Mucosa of rectum (tissue), 2 donors: ENCODE results near the gene HMGXB3.
"Not testable (repeated sequence)": the region's sequence is repeated elsewhere in the genome, so short reads cannot be mapped to it uniquely, and the experiment has no call there.

Experiments used
- H3K27ac ChIP-seq, 2 donors: one replicate each; pipeline ENCODE4 v1.7.0; 2013; ENCODE audit warnings: inconsistent platforms in 2 of 2, low read depth in 2 of 2, low read length in 2 of 2
- H3K27me3 ChIP-seq, 2 donors: one replicate each; pipeline ENCODE4 v1.7.0; 2013; ENCODE audit warnings: low read length in 2 of 2; ENCODE audit not compliant: control insufficient read depth in 2 of 2, insufficient read depth in 2 of 2
- H3K36me3 ChIP-seq, 2 donors: one replicate each; pipeline ENCODE4 v1.7.0; 2013; ENCODE audit warnings: low read length in 2 of 2; ENCODE audit not compliant: control insufficient read depth in 2 of 2, insufficient read depth in 2 of 2
- H3K4me1 ChIP-seq, 2 donors: one replicate each; pipeline ENCODE4 v1.7.0; 2013; ENCODE audit warnings: low read length in 2 of 2, mild to moderate bottlenecking in 1 of 2; ENCODE audit not compliant: control insufficient read depth in 2 of 2, insufficient read depth in 2 of 2
- H3K4me3 ChIP-seq, 2 donors: one replicate each; pipeline ENCODE4 v1.7.0; 2013; ENCODE audit warnings: low read length in 2 of 2
- H3K9ac ChIP-seq, 2 donors: one replicate each; pipeline ENCODE4 v1.7.0; 2013; ENCODE audit warnings: low read length in 2 of 2, low read depth in 1 of 2, mild to moderate bottlenecking in 1 of 2
- H3K9me3 ChIP-seq, 2 donors: one replicate each; pipeline ENCODE4 v1.7.0; 2013; ENCODE audit warnings: low read length in 2 of 2; ENCODE audit not compliant: control insufficient read depth in 2 of 2
- donor health status: healthy.
- donor health status: Normal muscosa, but diverticular disease.

Gene HMGXB3

GRCh38 chr5:150081541-150082283, 81.2 kb downstream of the HMGXB3 start:
- Histone ChIP-seq H3K27ac (no peak overlapping the region), H3K4me3 (peak overlapping the region in 1 of 2 donors; percentile 48), H3K9me3 (no peaks in the 10 kb centered on the region), H3K4me1 (no peaks in the 10 kb centered on the region), H3K27me3 (no peaks in the 10 kb centered on the region), H3K9ac (no peak overlapping the region), H3K36me3 (peaks cover 0 to 4% of the 10 kb centered on the region in 2 donors)

GRCh38 chr5:150082374-150082773, 81.8 kb downstream of the HMGXB3 start:
- no peaks in the 10 kb centered on the region for H3K9me3 ChIP-seq
- peaks cover 0 to 4% of the 10 kb centered on the region in 2 donors for H3K36me3 ChIP-seq
- no peaks in the 10 kb centered on the region for H3K4me1 ChIP-seq
- no peak overlapping the region for H3K9ac ChIP-seq
- peak overlapping the region in 1 of 2 donors; percentile 48 for H3K4me3 ChIP-seq
- no peaks in the 10 kb centered on the region for H3K27me3 ChIP-seq
- H3K27ac ChIP-seq: peak overlapping the region; percentile 13 to 19

DNA sequence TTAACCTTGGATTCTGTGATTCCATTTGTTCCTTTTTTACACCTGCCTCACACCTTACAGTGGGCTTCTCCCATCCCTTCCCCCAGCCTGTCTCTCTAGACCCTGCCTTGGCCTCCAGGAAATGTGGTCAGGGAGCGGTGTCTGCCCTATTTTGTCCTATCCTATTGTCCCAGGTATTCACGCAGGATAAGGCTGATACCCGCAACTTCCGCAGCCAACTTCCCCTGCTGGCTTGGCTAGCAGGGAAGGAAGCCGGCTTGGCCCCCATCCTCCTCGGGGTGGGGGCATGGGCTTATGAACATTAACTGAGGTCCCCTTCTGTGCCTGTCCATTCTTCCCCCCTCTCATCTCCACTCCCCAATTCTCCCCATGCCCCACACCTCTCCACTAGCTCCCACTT, 82.3 kb downstream of the HMGXB3 start:
- Histone ChIP-seq H3K36me3 (peaks cover 0 to 4% of the 10 kb centered on the region in 2 donors), H3K9ac (no peak overlapping the region), H3K9me3 (no peaks in the 10 kb centered on the region), H3K4me3 (peak overlapping the region in 1 of 2 donors; percentile 48), H3K4me1 (no peaks in the 10 kb centered on the region), H3K27ac (peak overlapping the region; percentile 13 to 19), H3K27me3 (no peaks in the 10 kb centered on the region)

GRCh38 chr5:150084754-150085153, 84.2 kb downstream of the HMGXB3 start:
- H3K27ac ChIP-seq: peak overlapping the region in 1 of 2 donors; percentile 26
- not testable (repeated sequence) for H3K4me3 ChIP-seq, H3K9ac ChIP-seq, H3K9me3 ChIP-seq, H3K36me3 ChIP-seq, H3K27me3 ChIP-seq, H3K4me1 ChIP-seq

DNA sequence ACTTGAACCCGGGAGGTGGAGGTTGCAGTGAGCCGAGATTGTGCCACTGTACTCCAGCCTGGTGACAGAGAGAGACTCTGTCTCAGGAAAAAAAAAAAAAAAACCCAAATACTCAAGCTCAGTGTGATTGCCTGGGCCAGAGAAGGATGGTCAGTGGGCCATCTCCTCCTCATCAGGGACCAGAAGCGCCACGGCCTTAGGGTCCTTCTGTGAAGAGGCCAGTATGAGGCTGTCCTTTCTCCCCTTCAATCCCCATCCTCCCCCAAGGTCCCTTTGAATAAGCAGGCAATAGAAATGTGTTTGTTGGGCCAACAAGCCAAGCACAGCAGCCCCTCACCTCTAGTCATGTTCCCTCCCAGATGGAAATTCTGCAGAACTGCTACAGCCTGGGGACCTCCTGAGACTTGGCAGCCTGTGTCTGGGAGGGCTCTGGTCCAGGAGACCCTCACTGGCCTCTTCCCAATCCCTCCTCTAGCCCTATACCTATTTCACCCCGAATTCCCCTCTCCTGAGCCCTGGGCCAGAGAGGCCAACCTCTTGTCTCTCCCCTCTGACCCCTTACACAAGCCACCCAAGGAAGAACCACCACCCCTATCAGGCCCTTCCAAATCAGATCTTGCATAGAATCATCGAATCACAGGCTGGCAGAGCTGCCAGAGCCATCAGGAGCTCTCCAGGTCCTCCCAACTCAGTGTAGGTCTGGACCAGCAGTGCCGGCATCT, 84.8 kb downstream of the HMGXB3 start:
- Histone ChIP-seq H3K27ac (peak overlapping the region; percentile 26 to 56), H3K36me3 (peaks cover 0 to 1% of the 10 kb centered on the region in 2 donors), H3K4me1 (no peaks in the 10 kb centered on the region), H3K4me3 (peak overlapping the region; percentile 49 to 59), H3K9ac (no peak overlapping the region), H3K27me3 (no peaks in the 10 kb centered on the region), H3K9me3 (no peaks in the 10 kb centered on the region)

DNA sequence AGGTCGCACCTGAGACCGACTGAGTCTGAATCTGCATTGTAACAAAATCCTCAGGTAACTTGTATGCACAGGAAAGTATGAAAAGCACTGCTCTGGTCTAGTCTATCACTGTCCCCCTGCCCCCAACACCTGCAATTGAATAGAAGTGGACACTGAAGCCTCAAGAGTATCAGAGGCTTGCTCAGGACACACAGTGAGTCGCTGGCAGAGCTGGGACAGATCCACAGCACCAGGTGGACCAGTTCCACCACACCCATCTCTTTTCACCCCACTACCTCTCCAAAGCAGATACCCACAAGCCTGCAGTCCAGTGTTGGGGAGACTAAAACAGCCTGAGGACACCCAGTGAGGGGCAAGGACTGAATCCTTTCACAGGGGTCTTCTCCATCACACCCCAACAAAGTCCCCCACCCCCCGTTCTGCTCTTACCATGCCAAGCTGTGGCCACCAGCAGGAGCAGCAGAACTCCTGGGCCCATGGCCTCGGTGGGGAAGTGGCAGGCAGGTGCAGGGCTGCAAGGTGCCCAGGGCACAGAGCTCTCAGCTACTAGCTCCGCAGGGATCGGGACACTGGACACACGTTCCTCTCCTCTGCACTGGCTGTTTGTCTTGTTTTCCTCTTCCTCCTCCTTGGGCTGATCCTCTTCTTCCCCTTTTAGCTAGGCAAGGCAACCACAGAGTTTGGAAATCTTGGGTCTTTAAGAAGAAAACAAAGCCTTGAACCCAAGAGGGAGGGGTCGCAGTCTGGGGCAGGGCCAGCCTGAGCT, 85.6 kb downstream of the HMGXB3 start, which contains the start of gene CSF1R:
Gene CSF1R, minus strand, starts transcription at position 605 of the 766 bp plus-strand sequence. Its CDS starts 127 bp downstream, at position 478.
- peak within 1 kb of the TSS; percentile 49 to 59 for H3K4me3 ChIP-seq
- peak within 1 kb of the TSS; percentile 50 to 56 for H3K27ac ChIP-seq
- no peaks in the 10 kb centered on the region for H3K27me3 ChIP-seq
- H3K36me3 ChIP-seq: no peaks in the 10 kb centered on the region
- H3K4me1 ChIP-seq: no peaks in the 10 kb centered on the region
- no peaks in the 10 kb centered on the region for H3K9me3 ChIP-seq
- H3K9ac ChIP-seq: peak within 1 kb of the TSS; percentile 34 to 49

- Histone ChIP-seq H3K27me3 (no peaks in the 10 kb centered on the region), H3K9me3 (no peaks in the 10 kb centered on the region), H3K27ac (no peak overlapping the region), H3K9ac (no peak overlapping the region), H3K36me3 (no peaks in the 10 kb centered on the region), H3K4me1 (no peaks in the 10 kb centered on the region), H3K4me3 (no peak overlapping the region)
Observed at GRCh38 chr5:150092159-150092787, 91.7 kb downstream of the HMGXB3 start.

DNA sequence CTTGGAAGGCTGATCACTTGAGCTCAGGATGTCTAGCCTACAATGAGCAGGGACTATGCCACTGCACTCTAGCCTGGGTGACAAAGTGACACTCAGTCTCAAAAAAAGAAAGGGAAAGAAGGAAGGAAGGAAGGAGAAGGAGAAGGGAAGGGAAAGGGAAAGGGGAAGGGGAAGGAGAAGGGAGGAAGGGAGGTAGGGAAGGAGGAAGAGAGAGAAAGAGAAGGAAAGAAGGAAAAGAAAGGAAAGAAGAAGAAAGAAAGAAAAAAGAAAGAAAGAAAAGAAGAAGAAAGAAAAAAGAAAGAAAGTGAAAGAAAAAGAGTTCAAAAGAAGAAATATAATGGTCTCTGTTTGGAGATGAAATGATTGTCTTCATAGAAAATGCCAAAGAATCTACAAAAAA, 96.6 kb downstream of the HMGXB3 start:
- Histone ChIP-seq H3K4me3 (no peak overlapping the region), H3K4me1 (no peaks in the 10 kb centered on the region), H3K27ac (no peak overlapping the region), H3K27me3 (no peaks in the 10 kb centered on the region), H3K9me3 (no peaks in the 10 kb centered on the region), H3K9ac (no peak overlapping the region), H3K36me3 (no peaks in the 10 kb centered on the region)

GRCh38 chr5:150101023-150101422, 100.5 kb downstream of the HMGXB3 start:
- Histone ChIP-seq H3K4me3 (no peak overlapping the region), H3K27ac (no peak overlapping the region), H3K36me3 (no peaks in the 10 kb centered on the region), H3K27me3 (no peaks in the 10 kb centered on the region), H3K4me1 (peaks cover 0 to 10% of the 10 kb centered on the region in 2 donors), H3K9ac (no peak overlapping the region), H3K9me3 (no peaks in the 10 kb centered on the region)
